Astrocyte (in vitro differentiated cells and primary cell): ENCODE data around the gene RALGDS. TPM values are rescaled to one million over a fixed set of nuclear protein-coding genes. Genes with fewer than 3 reads are reported as not detected.

Experiments used
- DNase-seq: peaks from one replicate; pipeline ENCODE4 v3.0.0-alpha.2; 2010; ENCODE audit warnings: low read depth
- FAIRE-seq: peaks from 2 replicates; lab custom pipeline; 2011; peaks lifted over from hg19 to GRCh38; lab: Jason Lieb, UNC
- H2AFZ ChIP-seq: 2 replicates; pipeline ENCODE4 v1.6.0; 2012; ENCODE audit warnings: low read depth, low read length, inconsistent platforms
- H3K27ac ChIP-seq: 2 replicates; pipeline ENCODE4 v1.5.1; 2011; ENCODE audit warnings: low read depth, low read length, inconsistent platforms
- H3K27me3 ChIP-seq: 2 replicates; pipeline ENCODE4 v1.6.0; 2011; ENCODE audit warnings: low read length, inconsistent platforms; ENCODE audit not compliant: insufficient read depth
- H3K36me3 ChIP-seq: 2 replicates; pipeline ENCODE4 v1.5.1; 2011; ENCODE audit warnings: low read length, inconsistent platforms; ENCODE audit not compliant: insufficient read depth
- H3K4me1 ChIP-seq: 2 replicates; pipeline ENCODE4 v1.5.1; 2011; ENCODE audit warnings: low read length, inconsistent platforms; ENCODE audit not compliant: insufficient read depth
- H3K4me2 ChIP-seq: 2 replicates; pipeline ENCODE4 v1.6.0; 2012; ENCODE audit warnings: low read length, inconsistent platforms
- H3K4me3 ChIP-seq: 2 replicates; pipeline ENCODE4 v1.5.1; 2011; ENCODE audit warnings: low read depth, mild to moderate bottlenecking, low read length, inconsistent platforms; ENCODE audit not compliant: insufficient read depth
- H3K79me2 ChIP-seq: 2 replicates; pipeline ENCODE4 v1.6.0; 2012; ENCODE audit warnings: mild to moderate bottlenecking, low read length, inconsistent platforms; ENCODE audit not compliant: insufficient read depth
- H3K9ac ChIP-seq: 2 replicates; pipeline ENCODE4 v1.6.0; 2012; ENCODE audit warnings: mild to moderate bottlenecking, low read length, inconsistent platforms
- H3K9me3 ChIP-seq: 2 replicates; pipeline ENCODE4 v1.5.1; 2012; ENCODE audit warnings: low read depth, mild to moderate bottlenecking, low read length, inconsistent platforms; ENCODE audit not compliant: insufficient read depth
- H4K20me1 ChIP-seq: 2 replicates; pipeline ENCODE4 v1.6.0; 2012; ENCODE audit warnings: low read length, inconsistent platforms; ENCODE audit not compliant: insufficient read depth
- H3K27ac Mint-ChIP-seq: one replicate; pipeline ENCODE4 v1.8.0; 2021; ENCODE audit warnings: mild to moderate bottlenecking, mixed read lengths; ENCODE audit not compliant: unreplicated experiment
- H3K27me3 Mint-ChIP-seq: one replicate; pipeline ENCODE4 v1.8.0; 2021; ENCODE audit warnings: low read depth, mixed read lengths; ENCODE audit not compliant: unreplicated experiment
- H3K36me3 Mint-ChIP-seq: one replicate; pipeline ENCODE4 v1.8.0; 2021; ENCODE audit warnings: low read depth, mixed read lengths; ENCODE audit not compliant: unreplicated experiment
- H3K4me1 Mint-ChIP-seq: one replicate; pipeline ENCODE4 v1.8.0; 2021; ENCODE audit warnings: low read depth, mixed read lengths; ENCODE audit not compliant: unreplicated experiment
- H3K4me3 Mint-ChIP-seq: one replicate; pipeline ENCODE4 v1.8.0; 2021; ENCODE audit warnings: mild to moderate bottlenecking, moderate library complexity, mixed read lengths; ENCODE audit not compliant: unreplicated experiment
- H3K9me3 Mint-ChIP-seq: one replicate; pipeline ENCODE4 v1.8.0; 2021; ENCODE audit warnings: mild to moderate bottlenecking, mixed read lengths; ENCODE audit not compliant: unreplicated experiment
- EZH2 ChIP-seq: IDR thresholded peaks from 2 replicates; pipeline ENCODE4 v1.6.1; 2012; ENCODE audit warnings: mild to moderate bottlenecking, low read length, inconsistent platforms; ENCODE audit not compliant: insufficient read depth
- total RNA-seq: library from RNA; stranded (reverse); gene quantifications from 2 replicates; pipeline ENCODE4 v1.2.1, GENCODE V29; 2021
- TF ChIP-seq, protein P1 (sequence below): IDR thresholded peaks from 2 replicates; pipeline ENCODE4 v1.5.1; 2011; ENCODE audit warnings: low read depth, mild to moderate bottlenecking, inconsistent platforms, low read length, moderate library complexity; ENCODE audit not compliant: insufficient read depth

Gene RALGDS
- total RNA-seq, 1 donor from 2014 or later: 46.6 TPM

DNA sequence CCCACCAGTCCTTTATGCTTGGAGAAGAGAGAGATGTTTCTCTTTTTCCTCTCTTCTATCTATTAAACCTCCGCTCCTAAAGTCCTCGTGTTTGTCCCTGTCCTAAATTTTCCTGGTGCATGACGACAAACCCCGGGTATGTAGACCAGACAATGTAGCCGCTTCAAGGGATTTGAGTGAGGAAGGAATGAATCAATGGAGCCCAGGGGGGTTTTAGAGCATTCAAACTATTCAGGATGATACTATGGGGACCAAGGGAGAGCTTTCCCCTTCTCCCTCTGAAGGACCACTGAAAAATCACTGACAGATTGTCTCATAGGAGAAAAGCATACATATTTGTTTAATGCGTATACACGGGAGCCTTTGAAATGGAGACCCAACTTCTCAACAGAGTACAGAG lies 40.9 kb downstream of the RALGDS start:
- Histone ChIP-seq H3K9me3 (no peaks in the 10 kb centered on the region), H3K4me1 (peaks cover 16% of the 10 kb centered on the region), H3K27me3 (peaks cover 18% of the 10 kb centered on the region), H4K20me1 (peaks cover 3% of the 10 kb centered on the region), H3K4me2 (no peak overlapping the region), H2AFZ (no peak overlapping the region), H3K27ac (no peak overlapping the region), H3K36me3 (no peaks in the 10 kb centered on the region), H3K9ac (no peak overlapping the region), H3K4me3 (no peak overlapping the region), H3K79me2 (no peaks in the 10 kb centered on the region)
- Mint-ChIP-seq H3K36me3 (no peaks in the 10 kb centered on the region), H3K4me3 (no peak overlapping the region), H3K9me3 (no peaks in the 10 kb centered on the region), H3K27me3 (no peaks in the 10 kb centered on the region), H3K4me1 (peaks cover 35% of the 10 kb centered on the region), H3K27ac (peak overlapping the region; percentile 55)
- FAIRE-seq: no peak
- TF ChIP-seq, protein P1, sequence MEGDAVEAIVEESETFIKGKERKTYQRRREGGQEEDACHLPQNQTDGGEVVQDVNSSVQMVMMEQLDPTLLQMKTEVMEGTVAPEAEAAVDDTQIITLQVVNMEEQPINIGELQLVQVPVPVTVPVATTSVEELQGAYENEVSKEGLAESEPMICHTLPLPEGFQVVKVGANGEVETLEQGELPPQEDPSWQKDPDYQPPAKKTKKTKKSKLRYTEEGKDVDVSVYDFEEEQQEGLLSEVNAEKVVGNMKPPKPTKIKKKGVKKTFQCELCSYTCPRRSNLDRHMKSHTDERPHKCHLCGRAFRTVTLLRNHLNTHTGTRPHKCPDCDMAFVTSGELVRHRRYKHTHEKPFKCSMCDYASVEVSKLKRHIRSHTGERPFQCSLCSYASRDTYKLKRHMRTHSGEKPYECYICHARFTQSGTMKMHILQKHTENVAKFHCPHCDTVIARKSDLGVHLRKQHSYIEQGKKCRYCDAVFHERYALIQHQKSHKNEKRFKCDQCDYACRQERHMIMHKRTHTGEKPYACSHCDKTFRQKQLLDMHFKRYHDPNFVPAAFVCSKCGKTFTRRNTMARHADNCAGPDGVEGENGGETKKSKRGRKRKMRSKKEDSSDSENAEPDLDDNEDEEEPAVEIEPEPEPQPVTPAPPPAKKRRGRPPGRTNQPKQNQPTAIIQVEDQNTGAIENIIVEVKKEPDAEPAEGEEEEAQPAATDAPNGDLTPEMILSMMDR: no peak
- no peak for TF ChIP-seq EZH2
- DNase-seq: no peak

DNA sequence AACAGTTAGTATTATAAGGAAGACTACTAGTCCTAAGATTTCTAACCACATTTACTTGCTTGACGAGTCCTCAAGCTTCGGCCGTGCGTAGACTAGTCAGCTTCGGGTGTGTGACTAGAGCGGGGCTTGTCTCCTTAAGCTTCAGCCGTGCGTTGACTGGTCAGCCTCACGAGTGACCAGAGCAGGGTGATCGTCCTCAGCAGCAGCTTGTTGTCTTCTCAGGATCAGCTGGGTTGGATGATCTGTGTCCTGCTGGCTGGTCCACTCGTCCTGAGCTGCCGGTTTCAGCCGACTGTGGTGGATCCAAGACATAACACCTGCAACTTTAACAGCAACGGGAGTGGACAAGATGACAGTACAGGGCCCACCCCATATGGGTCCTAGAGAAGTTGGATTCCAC lies 42.6 kb downstream of the RALGDS start:
- H3K4me3 Mint-ChIP-seq: no peak overlapping the region
- no peak for FAIRE-seq
- Histone ChIP-seq H3K27me3 (peaks cover 23% of the 10 kb centered on the region), H4K20me1 (peaks cover 3% of the 10 kb centered on the region), H3K9ac (no peak overlapping the region), H3K27ac (no peak overlapping the region), H3K4me1 (peaks cover 16% of the 10 kb centered on the region), H3K9me3 (no peaks in the 10 kb centered on the region), H3K4me3 (no peak overlapping the region), H3K36me3 (no peaks in the 10 kb centered on the region), H3K79me2 (no peaks in the 10 kb centered on the region), H2AFZ (no peak overlapping the region), H3K4me2 (no peak overlapping the region)
- no peaks in the 10 kb centered on the region for H3K36me3 Mint-ChIP-seq
- no peaks in the 10 kb centered on the region for H3K9me3 Mint-ChIP-seq
- no peaks in the 10 kb centered on the region for H3K27me3 Mint-ChIP-seq
- H3K27ac Mint-ChIP-seq: peak overlapping the region; percentile 12
- no peak for TF ChIP-seq EZH2
- TF ChIP-seq, protein P1: no peak
- no peak for DNase-seq
- peaks cover 44% of the 10 kb centered on the region for H3K4me1 Mint-ChIP-seq

DNA sequence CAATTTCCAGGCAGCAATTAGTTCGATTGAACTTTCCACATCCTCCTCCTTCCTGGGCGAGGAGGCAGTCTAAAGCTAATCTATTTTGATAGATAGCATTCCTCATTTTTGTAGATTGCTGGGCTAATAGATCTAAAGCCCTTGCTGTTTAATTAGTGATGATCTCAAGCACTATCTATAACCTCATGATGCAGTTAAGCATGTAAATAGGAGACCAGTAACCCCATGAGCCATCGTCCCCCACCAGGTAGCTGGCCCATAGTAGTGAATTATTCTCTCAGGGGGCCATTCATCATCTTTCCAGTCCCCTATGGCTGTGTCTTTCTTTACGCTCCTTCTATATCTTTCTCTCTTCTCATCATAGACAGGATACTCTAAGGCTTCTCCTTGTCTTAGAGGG lies 44.3 kb downstream of the RALGDS start:
- Histone ChIP-seq H3K79me2 (no peaks in the 10 kb centered on the region), H3K9me3 (no peaks in the 10 kb centered on the region), H3K9ac (no peak overlapping the region), H3K4me1 (peaks cover 16% of the 10 kb centered on the region), H3K36me3 (no peaks in the 10 kb centered on the region), H3K27me3 (peaks cover 23% of the 10 kb centered on the region), H3K27ac (no peak overlapping the region), H2AFZ (no peak overlapping the region), H4K20me1 (peaks cover 3% of the 10 kb centered on the region), H3K4me2 (peak overlapping the region; percentile 63), H3K4me3 (no peak overlapping the region)
- Mint-ChIP-seq H3K27me3 (no peaks in the 10 kb centered on the region), H3K9me3 (no peaks in the 10 kb centered on the region), H3K27ac (peak overlapping the region; percentile 70), H3K4me1 (peaks cover 43% of the 10 kb centered on the region), H3K4me3 (peak overlapping the region; percentile 72), H3K36me3 (peaks cover 3% of the 10 kb centered on the region)
- FAIRE-seq (no peak), DNase-seq (no peak)
- TF ChIP-seq, protein P1: no peak
- no peak for TF ChIP-seq EZH2
